Activated CD4-positive, alpha-beta T cell treated with anti-CD3 and anti-CD28 coated beads for 4 hours (primary cell): ENCODE data around the gene NAXE.
"Not testable (repeated sequence)": the region's sequence is repeated elsewhere in the genome, so short reads cannot be mapped to it uniquely, and the experiment has no call there.

Source experiments
- DNase-seq, 2 donors: peaks; one replicate each; pipeline ENCODE4 v3.0.0-alpha.2; 2020

Gene NAXE

DNA sequence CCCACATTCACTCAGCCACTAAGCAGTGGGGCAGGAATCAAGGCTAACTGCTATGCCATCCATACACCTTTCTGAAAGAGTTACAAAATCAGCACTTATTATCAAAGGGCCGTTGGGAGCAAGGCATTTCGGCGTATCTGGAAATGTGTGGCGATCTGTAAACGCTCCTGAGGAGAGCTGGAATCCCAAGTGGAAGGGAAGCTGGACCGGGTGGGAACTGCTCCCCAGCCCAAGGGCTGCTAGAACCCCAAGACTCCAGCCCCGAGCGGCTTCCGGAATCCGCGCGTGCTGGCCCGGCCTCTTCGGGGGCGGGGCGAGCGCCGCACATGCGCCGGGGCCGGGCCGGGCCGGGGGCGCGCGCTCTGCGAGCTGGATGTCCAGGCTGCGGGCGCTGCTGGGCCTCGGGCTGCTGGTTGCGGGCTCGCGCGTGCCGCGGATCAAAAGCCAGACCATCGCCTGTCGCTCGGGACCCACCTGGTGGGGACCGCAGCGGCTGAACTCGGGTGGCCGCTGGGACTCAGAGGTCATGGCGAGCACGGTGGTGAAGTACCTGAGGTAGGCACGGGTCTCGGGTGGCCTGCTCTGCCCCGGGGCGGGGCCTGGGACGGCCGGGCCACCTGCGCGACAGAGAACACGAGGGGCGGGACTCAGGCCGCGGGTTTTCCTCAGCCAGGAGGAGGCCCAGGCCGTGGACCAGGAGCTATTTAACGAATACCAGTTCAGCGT is at the start of gene NAXE:
TSS of gene NAXE (plus strand) at position 345 of the 726 bp plus-strand sequence. CDS start at position 374, 29 bp downstream.
- peak; percentile 59 to 72 for DNase-seq

DNA sequence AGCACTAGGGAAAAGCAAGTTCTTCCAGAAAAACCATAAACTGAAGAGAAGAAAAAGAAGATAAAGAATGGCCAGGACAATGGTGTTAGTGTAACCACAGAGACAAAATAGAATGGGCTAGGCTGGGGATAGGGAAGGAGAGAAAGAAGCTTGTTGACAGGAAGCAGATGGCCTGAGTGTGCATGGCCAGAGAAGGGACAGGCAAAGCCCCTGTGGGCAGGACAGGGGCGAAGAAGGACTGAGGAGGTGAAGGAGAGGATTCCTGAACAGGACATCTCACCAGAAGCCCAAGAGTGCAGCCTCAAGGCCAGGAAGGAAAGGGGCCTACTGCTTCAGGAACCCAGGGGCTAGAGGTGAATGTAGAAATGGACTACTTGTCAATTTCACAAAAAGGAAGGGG is 48.5 kb upstream of the NAXE start:
- no peak for DNase-seq

DNA sequence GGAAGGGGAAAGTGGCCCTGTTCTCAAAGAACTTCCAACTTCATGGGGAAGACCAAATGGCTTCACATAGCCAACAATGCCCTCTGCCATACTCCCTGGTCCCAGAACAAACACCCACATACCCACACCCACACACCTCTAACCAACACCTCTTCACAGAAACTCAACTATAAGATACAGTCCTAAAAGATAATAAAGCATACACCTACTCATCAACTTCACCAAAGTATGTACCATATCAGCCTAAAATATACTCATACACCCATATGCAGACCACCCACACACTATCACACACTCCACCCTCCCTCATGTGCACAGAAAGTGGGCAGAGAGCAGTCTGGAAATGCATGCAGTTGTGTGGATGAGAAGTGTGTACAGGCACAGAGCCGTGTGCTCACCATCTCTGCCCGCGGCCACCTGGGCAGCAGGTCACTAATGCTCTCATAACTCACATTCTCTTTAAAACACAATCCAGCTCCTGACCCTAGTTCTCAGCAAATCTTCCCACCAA is 46.9 kb upstream of the NAXE start:
- no peak for DNase-seq

DNA sequence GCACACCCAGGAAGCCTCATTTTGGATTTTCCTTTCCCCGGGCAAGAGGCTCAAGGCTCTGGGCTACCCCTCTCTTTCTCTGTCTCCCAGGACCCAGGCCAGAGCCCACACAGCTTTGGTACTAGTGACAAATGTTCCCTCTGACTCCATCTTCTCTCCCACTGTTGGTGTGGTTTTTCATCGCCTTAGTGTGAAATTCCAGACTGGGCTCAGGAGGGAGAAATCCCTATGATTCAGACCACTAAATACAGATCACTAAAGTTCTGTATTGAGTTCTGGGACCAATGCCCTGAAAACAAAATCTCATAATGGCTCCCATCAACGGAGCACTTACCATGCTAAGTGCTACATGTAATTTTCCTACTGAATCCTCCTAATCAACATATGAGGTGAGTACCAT is 45.3 kb upstream of the NAXE start:
- DNase-seq, result no peak

DNA sequence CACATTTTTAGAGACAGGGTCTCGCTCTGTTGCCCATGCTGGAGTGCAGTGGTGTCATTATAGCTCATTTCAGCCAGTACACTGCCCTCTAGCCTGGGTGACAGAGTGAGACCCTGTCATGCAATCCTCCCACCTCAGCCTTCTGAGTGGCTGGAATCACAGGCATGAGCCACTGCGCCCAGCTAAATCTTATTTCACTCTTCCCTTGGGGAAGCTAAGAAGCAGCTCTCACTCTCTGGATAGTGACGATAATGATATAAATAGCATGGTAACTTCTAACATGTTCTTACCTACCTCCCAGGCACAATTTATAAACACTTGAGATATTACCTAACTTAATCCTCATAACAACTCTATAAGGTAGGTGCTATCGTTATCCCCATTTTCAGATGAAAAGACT is 44.1 kb upstream of the NAXE start:
- DNase-seq, result no peak

DNA sequence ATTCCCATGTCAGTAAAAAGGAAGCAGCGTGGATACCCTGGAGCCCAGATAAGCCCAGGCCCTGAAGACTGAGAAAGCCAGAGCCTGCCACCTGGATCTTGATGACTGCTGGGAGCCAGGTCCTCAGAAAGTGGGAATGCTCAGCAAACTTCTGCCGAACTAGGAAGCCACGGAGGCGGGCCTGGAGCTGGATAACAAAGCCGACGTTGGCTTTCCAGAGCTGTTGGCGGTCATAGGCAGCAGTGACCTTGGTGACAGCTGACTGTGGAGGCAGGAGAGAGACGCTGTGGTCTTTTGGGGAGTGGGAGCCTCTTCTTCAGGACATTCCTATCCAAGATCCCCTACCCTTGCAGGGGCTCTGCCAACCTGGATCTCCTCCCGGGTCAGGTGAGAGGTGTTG is 43.6 kb upstream of the NAXE start:
- DNase-seq, result no peak

DNA sequence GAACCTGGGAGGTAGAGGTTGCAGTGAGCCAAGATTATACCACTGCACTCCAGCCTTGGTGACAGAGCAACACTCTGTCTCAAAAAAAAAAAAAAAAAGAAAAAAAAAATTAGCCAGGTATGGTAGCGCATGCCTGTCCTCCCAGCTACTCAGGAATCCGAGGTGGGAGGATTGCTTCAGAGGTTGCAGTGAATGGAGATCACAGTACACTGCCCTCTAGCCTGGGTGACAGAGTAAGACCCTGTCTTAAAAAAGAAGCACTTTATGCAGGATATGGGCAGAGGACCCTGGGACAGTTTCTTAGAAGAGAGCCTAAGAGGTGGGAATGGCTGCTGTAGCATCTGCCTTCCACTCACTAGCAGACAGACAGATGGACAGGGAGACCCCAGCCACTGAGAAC is 42.2 kb upstream of the NAXE start:
- DNase-seq, result no peak

DNA sequence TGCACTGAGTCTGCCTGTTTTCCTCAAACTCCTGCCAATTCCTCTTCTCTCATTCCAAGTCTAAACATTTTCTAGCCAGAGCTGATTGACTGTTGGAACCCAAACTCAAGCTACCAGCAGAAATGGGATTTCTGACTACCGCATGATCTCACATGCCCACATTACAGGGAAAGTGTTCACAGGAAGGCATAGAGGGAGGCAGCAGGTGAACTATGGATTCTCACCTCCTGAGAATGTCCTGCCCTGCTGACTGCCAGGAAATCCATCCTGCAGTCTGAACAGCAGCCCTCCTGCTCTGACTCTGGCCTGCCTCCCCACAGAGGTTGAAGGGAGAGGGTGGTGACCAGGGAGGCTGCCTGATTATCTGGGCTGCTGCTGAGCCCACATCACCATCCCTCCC is 41.7 kb upstream of the NAXE start:
- DNase-seq, result no peak

DNA sequence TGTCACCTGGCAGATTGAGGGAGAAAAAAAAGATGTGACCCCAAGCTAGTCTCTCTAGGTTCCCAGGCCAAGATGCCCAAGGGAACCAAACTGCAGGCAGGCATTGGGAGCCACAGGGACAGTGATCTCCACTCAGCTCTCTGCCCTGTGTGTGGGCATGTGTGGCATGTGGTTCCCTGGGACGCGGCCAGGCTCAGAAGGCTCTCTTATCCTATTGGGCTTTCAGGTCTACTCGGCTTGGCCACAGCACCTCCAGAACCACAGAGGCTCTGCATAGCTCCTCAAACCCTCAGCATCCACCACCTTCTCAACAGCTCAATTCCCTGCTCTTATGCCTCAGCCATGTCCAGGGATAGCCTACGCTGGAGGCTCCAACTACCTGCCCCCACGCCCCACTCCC is 41.2 kb upstream of the NAXE start:
- DNase-seq, result no peak

DNA sequence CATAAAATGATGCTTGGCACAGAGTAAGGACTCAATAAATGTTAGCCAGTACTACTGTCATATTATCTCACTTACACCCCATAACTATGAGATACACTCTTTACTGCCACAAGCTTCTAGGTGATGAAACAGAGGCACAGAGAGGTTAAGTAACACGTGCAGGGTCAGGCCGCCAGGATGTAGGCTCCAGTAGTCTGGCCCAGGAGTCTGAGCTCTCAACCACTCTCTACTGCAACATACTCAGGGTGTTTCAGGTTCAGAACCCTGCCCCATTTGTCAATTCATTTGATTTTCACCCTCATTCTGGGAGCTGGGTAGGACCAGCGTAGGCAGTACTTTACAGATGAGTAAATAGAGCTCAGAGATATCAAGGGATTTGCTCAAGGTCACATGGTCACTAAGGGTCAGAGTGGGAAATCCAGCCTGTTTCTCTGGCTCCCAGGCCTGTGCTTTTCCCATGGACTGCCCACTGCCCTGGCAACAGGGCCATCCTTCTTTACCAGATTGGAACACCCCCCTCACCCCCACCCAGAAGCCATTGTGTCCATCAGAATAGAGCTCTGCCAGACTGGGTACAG is 40.4 kb upstream of the NAXE start:
- DNase-seq, result no peak

DNA sequence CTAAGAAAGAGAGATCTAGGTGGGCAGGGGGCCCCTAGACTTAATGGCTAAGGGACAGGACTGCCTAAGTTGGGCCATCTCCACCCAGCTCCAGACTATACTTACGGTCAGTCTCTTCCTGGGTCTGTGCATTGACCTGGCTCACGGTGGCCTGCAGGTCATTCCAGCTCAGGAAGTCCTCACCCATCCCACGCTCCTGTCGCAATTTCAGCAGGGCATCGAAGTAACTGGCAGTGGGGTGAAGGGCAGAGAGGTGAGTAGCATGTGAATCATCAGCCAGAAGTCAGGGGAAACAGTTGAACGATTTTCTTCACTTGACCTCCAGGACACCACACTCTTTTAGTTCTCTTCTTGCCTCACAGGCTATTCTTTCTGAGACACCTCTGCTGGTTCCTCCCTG is 39.7 kb upstream of the NAXE start:
- DNase-seq, result no peak

DNA sequence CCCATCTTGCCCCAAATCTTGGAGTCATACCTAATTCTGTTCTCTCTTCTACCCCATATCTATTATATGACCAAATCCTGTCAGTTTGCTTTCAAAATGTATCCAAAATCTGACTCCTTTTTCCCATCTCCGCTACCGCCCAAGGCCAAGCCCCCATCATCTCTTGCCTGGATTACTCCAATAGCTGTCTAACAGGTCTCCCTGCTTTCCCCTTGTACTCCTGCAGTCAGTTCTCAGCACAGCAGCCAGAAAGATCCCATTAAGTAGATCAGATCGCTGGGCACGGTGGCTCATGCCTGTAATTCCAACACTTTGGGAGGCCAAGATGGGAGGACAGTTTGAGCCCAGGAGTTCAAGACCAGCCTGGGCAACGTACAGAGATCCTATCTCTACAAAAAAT is 39.1 kb upstream of the NAXE start:
- DNase-seq, result no peak

DNA sequence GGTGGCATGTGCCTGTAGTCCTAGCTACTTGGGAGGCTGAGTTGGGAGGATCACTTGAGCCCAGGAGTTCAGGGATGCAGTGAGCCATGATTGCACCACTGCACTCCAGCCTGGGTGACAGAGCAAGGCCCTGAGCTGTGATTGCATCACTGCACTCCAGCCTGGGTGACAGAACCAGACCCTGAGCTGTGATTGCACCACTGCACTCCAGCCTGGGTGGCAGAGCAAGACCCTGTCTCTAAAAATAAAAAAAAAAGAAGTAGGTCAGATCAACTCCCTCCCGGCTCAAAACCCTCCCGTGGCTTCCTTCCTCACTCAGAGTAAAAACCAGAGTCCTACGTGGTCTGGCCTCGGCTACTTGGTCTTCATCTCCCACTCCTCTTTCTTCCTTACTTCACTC is 38.6 kb upstream of the NAXE start:
- not testable (repeated sequence) for DNase-seq

DNA sequence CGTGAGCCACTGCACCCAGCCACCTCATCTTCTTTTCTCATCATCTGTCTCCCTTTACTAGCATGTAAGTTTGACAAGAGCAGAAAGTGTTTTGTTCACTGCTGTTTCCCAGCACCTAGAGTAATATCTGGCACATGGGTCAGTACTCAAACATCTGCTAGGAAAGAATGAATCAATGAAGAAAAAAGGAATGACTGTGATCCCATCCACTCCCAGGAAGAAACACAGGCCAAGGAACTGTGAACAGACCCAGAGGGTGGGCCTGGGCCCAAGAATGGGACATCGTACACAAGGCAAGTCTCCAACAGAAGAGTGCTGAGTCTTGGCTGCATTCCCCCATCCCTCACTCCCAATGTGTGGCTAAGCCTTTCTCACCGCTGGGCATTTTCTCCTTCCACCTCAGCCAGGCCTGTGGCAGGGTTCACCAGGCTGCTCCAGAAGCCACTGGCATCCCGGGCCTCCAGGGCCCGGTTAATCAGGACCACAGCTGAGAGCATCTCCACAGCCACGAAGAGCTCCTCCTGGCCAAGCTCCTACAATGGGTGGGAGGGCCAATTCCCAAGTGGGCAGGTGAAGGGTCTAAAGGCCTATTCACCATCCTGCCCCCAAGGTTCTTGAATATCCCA is 37.6 kb upstream of the NAXE start:
- DNase-seq, result no peak

DNA sequence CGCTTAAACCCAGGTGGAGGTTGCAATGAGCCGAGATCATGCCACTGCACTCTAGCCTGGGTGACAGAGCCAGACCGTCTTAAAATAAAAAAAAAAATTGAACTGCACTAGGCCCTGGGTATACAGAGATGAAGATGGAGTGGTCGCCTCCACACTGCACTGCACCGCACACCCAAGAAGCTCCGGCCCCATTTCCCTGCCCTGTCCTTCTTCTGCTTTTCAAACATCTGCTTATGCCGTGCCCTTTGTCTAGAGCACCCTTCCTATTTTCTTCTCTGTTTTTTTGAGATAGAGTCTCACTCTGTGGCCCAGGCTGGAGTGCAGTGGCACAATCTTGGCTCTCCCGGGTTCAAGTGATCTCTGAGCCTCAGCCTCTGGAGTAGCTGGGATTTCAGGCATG is 36.6 kb upstream of the NAXE start:
- no peak for DNase-seq

DNA sequence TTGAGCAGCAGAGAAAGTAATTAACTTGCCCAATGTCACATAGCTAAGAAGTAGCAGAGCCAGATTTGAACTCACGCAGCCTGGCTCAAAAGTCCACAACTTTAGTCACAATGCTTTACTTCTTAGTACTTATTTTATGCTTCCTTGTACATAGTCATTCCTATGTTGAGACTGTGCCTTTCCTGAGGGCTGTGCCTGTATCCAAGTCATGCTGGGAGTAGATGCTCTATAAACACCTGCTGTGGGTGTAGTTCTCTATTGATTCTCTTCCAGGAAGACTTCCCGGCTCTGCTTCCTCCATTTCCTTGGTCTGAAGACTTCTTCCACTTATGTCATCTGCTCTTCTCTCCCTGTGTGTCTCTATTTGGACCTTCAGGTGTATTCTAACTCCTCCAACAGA is 35.9 kb upstream of the NAXE start:
- DNase-seq, result no peak

DNA sequence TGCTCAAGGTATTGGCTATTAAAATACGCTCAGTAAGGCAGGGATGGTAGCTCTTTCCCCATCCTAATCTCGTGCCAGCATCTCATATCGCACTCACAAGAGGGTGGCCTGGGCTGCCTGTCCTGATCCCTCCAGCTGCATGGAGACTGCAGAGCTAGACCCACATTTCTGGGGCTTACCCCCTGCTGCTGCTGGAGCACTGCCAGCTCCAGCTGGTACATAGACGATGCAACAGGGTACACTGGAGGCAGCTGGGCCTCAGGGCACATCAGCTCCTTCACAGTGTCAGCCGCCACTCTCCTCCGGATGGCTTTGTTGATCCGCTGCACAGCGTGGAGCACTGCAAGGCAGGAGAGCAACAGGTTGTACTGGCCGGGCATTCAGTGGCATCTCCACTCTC is 35.2 kb upstream of the NAXE start:
- no peak for DNase-seq

DNA sequence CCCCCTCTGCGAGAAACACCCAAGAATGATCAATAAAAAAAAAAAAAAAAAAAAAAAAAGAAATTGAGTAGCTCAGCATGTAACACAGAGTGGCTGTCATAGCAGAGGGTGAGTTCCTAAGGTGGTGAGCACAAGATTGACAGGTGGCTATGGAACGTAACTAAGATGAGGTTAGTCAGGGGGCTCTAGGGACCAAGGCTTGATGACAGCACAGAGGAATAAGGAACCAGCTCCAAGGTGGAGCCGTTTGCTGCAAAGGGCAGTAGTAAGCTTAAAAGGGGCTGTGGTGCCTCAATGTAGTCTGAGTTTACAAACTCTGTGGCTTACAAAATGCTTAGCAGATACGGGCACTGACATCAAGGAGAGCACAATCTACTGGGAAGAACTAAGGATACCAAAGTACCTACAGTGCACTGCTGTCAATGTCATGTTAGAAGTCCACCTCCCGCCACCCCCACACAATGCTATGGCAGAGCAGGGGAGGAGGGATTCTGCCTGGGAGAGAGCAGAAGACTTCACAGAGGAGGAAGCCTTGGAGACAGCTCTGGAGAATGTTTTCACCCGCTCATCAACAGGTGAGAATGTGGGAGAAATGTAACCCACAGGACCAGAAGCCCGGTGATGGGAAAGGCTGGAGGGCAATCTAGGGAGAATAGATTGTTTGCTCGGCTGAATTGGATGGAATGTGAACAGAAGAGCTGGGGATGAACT is 32.3 kb upstream of the NAXE start:
- DNase-seq, result no peak

DNA sequence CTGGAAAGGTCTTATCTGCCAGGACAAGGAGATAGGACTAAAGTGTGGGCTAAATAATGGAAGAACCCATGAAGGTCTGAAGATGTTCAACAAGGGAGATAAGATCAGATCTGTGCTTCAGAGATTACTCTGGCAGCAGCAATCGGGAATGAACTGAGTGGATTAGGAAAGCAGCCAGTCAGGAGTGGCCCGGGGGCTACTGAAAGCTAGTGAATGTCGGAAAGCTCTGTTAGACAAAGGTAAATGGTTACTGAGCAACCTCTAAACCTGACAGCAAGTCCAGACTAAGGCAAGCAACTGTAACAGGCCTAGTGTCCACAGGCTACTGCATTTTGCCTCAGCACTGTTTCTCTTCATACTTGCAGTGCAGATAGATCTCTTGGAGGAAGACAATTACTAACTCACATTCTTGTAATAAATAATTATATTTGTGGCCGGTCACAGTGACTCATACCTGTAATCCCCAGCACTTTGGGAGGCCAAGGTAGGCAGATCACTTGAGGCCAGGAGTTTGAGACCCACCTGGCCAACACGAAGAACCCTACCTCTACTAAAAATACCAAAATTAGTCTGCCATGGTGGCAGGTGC is 31.7 kb upstream of the NAXE start:
- no peak for DNase-seq

DNA sequence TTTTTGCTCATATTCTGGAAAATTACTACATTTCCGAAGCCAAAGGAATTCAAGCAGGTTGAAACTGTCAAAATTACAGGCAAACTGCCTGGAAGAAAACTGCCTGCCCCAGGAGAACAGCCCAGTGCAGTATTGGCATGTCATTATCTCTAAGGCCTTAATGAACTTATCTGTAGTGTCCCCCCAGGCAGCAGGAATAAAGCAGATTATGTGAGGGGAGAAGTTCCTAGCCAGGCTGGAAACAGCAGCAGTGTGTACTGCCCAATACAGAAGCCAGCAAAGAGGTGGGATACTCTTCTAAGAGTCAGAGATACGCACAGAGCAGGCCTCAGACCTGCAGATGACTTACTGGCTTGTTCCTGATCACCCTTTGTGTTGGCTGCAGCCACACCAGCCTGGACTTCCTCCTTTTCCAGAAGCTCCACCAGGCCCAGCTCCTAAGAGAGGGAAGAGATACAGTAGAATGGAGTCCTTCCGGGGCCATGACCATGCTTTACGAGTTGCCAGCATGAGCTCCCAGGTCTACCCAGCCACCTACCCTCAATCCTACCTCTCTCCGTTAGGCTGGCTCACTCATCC is 30.9 kb upstream of the NAXE start:
- no peak for DNase-seq

DNA sequence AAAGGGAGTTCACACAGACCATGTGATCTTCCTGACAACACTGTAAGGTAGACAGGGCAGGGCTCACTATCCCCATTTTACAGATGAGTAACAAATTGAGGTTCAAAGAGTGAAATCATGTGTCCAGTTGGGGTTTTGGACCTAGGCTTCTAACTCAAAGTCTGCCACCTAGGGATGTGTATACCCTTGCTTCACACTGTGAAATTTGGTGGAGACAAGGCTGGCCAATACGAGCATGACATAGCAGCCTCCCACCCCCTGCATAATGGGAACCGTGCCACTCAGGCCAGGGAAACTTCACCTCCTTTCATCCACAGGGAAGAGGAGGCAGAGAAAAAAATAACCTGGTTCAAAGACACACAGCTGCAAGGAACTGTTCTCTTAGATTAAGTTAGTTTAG is 26.1 kb upstream of the NAXE start:
- no peak for DNase-seq

DNA sequence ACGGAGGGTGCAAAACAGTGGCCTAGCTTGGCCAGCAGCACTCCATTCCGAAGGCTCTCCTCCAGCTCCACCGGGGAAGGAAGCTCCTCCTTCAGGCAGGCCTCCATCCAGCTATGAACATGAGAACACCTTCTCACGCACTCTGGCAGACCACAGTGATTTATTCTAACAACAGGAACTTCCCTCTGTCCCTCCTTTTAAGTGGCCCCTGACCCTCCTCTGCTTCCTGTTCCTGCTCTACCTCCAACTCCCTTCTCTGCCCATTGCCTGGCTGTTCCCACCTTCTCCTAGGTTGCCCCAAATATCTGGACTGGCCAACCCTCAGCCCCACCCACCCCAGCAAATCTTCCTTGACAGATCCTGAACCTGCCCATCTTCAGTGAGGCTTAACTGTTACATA is 25.1 kb upstream of the NAXE start:
- no peak for DNase-seq

DNA sequence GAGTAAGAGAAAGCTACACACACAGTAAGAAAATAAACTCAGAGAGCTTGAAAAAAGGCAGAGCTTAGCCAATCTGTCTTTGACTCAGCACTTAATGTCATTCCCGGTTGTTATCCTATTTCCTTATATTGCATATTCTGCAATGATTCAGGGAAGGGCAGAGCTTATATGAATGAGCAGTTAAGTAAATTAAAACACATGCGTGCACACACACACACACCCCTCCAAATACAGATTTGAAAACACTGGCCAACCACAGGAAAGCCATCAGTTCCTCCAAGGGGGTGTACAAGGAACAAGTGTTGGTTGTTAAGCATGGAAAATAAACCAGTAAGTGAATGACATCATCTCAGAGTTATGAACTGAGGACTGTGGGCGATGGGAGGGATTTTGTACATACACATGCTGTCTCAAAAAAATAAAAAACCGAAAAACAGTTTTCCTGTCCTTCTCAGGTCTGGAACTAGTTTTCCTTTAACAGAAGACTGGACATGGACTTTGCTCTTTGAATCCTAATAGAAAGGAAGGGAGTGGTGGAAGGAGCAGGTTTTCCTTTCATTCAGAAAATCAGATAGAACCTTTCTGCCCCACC is 20.2 kb upstream of the NAXE start:
- DNase-seq, result no peak
